ENCODE results near the gene PDZD2.

PDZD2 gene

DNA sequence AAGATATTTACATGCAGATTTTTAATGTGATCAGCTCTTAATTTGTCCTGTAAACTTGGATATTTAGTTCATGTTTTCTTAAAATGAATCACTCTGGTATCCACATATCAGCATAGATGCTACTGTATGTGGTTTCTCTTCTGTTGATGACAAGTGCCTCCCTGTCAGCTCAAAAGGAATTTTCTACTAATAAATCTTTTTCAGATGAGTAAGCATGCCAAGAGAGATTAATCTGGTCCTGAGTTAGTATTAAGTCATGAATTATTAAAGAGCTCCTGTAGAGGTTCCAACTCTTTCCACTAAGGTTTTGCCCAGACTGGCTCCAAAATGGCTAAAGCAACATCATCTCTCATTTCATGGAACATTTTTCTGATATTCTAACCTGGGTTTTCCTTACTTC lies 406.0 kb downstream of the PDZD2 start:
- Histone ChIP-seq H3K27me3 (ENCODE audit: insufficient read depth, low read depth, severe bottlenecking) (no peaks in the 10 kb centered on the region), H3K36me3 (no peaks in the 10 kb centered on the region), H3K4me3 (ENCODE audit: low read depth, low read length) (no peak overlapping the region), H3K9me3 (ENCODE audit: severe bottlenecking) (no peaks in the 10 kb centered on the region), H3K27ac (no peak overlapping the region)
- no peak for DNase-seq
- TF ChIP-seq, protein P1, sequence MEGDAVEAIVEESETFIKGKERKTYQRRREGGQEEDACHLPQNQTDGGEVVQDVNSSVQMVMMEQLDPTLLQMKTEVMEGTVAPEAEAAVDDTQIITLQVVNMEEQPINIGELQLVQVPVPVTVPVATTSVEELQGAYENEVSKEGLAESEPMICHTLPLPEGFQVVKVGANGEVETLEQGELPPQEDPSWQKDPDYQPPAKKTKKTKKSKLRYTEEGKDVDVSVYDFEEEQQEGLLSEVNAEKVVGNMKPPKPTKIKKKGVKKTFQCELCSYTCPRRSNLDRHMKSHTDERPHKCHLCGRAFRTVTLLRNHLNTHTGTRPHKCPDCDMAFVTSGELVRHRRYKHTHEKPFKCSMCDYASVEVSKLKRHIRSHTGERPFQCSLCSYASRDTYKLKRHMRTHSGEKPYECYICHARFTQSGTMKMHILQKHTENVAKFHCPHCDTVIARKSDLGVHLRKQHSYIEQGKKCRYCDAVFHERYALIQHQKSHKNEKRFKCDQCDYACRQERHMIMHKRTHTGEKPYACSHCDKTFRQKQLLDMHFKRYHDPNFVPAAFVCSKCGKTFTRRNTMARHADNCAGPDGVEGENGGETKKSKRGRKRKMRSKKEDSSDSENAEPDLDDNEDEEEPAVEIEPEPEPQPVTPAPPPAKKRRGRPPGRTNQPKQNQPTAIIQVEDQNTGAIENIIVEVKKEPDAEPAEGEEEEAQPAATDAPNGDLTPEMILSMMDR (IDR thresholded peaks at IDR 0.05; ENCODE audit: low read depth, low read length) = no peak

DNA sequence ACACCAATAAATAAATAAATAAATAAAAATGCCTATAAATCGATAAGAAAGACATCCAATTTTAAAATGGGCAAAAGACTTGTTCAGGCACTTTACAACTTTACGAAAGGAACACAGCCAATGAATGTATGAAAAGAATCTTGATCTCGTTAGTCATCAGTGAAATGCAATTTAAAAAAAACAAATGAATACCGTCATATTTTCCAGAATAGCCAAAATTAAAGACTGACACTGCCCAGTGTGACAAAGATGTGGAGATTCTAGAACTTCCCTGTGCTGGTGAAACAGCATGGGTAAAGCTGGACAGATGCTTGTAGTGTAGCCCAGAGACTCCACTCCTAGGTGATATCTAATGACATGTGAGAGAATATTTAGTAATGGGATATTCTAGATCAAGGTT lies 408.1 kb downstream of the PDZD2 start:
- Histone ChIP-seq H3K27me3 (ENCODE audit: insufficient read depth, low read depth, severe bottlenecking) (no peaks in the 10 kb centered on the region), H3K9me3 (ENCODE audit: severe bottlenecking) (no peaks in the 10 kb centered on the region), H3K27ac (no peak overlapping the region), H3K4me3 (ENCODE audit: low read depth, low read length) (no peak overlapping the region), H3K36me3 (no peaks in the 10 kb centered on the region)
- DNase-seq = no peak
- TF ChIP-seq, protein P1 (IDR thresholded peaks at IDR 0.05; ENCODE audit: low read depth, low read length) = no peak

DNA sequence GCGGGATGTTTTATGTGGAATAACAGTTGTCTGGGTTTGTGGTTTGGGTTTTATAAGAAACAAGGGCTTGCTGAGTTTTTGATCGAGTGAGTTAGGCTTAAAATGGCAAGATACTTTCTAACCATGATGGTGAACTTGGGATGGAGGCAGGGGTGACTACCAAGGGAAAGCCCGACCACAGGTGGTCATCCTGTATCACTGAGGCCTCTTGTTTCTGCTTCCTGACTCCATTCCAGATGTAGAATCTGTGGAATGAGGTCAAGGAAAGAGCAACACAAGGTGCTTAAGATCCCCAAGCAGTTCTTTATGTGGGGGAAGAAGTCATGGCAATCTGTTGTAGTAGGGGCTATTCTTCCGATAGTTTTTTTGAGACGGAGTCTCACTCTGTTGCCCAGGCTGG lies 412.9 kb downstream of the PDZD2 start:
- H3K36me3 ChIP-seq = peaks cover 15% of the 10 kb centered on the region
- DNase-seq = no peak
- no peak overlapping the region for H3K27ac ChIP-seq
- no peak overlapping the region for H3K4me3 ChIP-seq (ENCODE audit: low read depth, low read length)
- no peaks in the 10 kb centered on the region for H3K9me3 ChIP-seq (ENCODE audit: severe bottlenecking)
- H3K27me3 ChIP-seq (ENCODE audit: insufficient read depth, low read depth, severe bottlenecking) = no peaks in the 10 kb centered on the region
- TF ChIP-seq, protein P1 (IDR thresholded peaks at IDR 0.05; ENCODE audit: low read depth, low read length) = no peak

DNA sequence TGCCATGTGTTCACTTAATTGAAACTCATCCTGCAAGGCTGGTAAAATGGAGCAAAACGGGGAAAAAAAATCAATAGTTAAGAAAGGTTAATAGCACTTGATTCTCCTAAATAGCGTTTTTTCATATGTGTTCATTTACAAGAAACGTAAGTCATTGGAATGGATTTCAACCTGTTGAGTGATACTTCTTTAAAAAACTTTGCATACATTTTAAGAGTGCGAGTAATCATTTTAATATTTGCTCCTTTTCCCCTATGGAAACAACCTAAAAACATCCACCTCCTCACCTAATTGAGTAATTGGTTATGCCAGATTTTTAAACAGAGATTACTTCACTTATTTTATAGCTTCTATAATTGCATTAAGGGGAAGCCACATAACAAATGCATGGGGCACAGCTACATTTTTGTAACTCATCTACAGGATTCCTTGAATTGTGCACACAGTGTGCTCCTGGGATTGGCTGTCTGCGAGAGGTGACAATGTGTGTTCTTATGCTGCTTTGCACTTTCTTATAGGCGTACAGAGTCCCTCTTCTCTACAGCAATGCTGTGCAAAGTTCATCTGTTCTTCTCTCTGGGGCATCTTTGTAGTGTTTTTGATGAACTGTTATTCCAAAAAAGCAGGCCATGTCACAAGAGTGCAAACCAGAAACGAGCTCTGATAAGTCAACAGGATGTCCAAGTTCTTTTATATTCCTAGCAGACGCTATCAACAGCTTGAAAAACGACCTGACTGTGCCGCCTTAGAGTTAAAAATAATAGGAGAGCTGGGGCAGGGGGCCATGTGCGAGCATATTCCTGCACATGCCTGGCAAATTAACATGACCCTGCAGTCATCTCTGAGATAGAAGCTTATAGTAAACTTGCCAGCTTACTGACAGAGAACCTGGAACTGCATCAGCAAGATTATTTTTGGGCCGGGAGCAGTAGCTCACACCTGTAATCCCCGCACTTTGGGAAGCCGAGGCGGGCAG lies 417.2 kb downstream of the PDZD2 start:
- H3K4me3 ChIP-seq (ENCODE audit: low read depth, low read length) = no peak overlapping the region
- no peaks in the 10 kb centered on the region for H3K9me3 ChIP-seq (ENCODE audit: severe bottlenecking)
- peaks cover 32% of the 10 kb centered on the region for H3K36me3 ChIP-seq
- no peak overlapping the region for H3K27ac ChIP-seq
- no peak for DNase-seq
- TF ChIP-seq, protein P1 (IDR thresholded peaks at IDR 0.05; ENCODE audit: low read depth, low read length) = no peak
- no peaks in the 10 kb centered on the region for H3K27me3 ChIP-seq (ENCODE audit: insufficient read depth, low read depth, severe bottlenecking)

DNA sequence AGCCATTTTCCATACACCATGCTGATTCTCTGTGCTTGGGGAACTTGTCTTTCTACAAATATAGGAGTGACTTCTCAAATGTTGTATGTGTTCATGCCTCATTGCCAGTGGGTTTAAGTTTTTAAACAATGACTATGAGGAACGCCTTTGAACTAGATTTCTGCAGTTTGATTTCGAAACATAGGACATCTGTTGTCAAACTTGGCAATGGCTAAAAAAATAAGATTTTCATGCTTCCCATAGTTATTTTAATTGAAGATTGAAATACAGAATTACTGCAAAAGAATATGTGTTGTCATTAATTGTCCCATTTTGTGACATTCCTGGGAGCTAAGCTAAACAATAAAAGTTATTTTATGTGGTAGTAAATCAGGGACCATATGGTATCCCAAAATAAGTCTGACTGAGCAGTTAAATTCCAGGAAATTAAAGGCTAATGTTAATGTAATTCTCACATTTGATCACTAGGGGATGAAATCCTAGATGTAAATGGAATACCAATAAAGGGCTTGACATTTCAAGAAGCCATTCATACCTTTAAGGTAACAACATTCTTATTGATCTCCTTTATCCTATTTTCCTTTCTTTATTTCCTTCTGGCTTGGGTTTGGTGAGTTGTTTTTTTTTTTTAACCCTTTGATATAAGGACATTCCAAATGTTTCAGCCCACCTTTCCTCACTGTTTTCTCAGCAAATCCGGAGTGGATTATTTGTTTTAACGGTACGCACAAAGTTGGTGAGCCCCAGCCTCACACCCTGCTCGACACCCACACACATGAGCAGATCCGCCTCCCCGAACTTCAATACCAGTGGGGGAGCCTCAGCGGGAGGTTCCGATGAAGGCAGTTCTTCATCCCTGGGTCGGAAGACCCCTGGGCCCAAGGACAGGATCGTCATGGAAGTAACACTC lies 418.5 kb downstream of the PDZD2 start:
- TF ChIP-seq, protein P1 (IDR thresholded peaks at IDR 0.05; ENCODE audit: low read depth, low read length) = no peak
- no peak for DNase-seq
- no peaks in the 10 kb centered on the region for H3K27me3 ChIP-seq (ENCODE audit: insufficient read depth, low read depth, severe bottlenecking)

More for the DNA sequence above, 418.5 kb downstream of the PDZD2 start:
- H3K27ac ChIP-seq = no peak overlapping the region
- no peaks in the 10 kb centered on the region for H3K9me3 ChIP-seq (ENCODE audit: severe bottlenecking)
- H3K4me3 ChIP-seq (ENCODE audit: low read depth, low read length) = no peak overlapping the region
- H3K36me3 ChIP-seq = peaks cover 36% of the 10 kb centered on the region

All from WERI-Rb-1 (cell line).